HG02852 (cell line): ENCODE measurements around the gene ATP5PD.
"Not testable (repeated sequence)": the region's sequence is repeated elsewhere in the genome, so short reads cannot be mapped to it uniquely, and the experiment has no call there.

Experiments used
- ATAC-seq: cut with Tn5 transposase; IDR thresholded peaks from one replicate; pipeline ENCODE4 v1.9.1; 2021; ENCODE audit warnings: mild to moderate bottlenecking, moderate library complexity; ENCODE audit not compliant: unreplicated experiment

ATP5PD gene

DNA sequence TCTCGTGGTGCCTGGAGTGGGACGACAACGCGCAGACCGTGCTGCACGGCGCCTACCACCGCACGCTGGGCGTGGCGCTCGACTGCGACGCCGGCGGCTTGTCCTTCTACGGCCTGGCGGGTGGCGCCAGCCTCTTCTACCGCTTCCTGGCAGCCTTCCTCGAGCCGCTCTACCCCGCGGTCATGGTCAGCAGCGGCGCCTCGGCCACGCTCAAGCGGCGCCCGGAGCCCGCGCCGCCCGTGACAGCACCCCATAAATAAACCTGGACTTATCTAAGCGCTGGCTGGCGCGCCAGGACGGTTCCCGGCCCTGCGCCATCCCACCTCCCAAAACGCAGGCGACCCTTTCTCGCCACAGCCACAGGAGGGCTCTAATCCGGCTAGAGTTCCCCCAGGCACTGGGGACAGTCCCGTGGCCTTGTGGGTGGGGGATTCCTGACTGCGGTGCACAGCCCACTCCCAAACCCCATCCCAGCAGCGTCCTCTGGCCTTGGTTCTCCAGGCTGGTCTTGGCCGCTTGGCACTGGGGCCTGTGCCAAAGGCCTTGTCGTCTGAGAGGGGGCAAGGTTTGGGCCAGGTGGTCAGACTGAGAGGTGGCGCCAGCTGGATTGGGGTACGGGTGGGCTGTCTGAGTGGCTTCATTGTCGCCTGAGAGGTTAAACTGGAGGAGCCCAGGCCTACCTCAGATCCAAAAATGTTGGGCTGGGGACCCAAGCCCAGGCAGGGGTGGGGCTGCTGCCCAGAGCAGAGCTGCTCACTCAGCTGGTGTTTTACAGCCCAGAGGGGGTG, 30.9 kb upstream of the ATP5PD start:
- ATAC-seq = no peak

GRCh38 chr17:75077072-75077495, 30.3 kb upstream of the ATP5PD start:
- no peak for ATAC-seq

GRCh38 chr17:75075597-75076336, 29.0 kb upstream of the ATP5PD start:
- no peak for ATAC-seq

DNA sequence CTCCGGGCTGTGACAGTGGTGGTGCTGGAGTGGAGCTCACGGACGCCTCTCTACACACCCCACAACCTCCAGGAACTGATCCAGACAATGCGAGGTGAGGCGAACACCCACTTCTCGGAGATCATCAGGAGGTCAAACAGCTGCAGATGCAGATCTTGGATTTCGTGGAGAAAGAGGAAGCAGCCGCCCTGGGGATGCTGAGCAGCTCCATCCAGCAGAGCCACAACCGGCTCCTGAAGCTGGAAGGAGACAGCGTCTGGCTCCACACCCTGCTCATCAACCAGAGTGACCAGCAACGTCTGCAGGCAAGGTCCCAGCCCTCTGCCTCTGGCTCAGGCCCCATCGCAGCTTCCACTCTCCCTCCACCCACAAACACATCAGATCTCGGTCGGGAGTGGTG, 27.8 kb upstream of the ATP5PD start:
- ATAC-seq = no peak

DNA sequence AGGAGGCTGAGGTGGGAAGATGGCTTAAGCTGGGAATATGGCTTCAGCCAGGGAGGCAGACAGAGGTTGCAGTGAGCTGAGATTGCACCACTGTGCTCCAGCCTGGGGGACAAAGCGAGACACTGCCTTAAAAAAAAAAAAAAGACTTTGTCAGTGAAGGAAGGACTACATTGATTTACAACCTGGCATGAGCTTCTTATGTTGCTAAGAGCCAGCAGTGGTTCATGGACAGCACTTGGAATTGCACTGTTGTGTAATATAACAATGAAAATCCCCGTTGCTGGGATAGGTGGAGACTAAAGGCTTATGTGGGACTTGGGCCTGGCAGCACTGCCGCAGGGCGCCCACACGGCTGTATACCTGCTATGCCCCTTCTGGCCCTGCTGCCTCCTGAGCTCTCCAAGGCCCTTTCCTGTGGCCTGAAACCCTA, 26.9 kb upstream of the ATP5PD start:
- no peak for ATAC-seq

DNA sequence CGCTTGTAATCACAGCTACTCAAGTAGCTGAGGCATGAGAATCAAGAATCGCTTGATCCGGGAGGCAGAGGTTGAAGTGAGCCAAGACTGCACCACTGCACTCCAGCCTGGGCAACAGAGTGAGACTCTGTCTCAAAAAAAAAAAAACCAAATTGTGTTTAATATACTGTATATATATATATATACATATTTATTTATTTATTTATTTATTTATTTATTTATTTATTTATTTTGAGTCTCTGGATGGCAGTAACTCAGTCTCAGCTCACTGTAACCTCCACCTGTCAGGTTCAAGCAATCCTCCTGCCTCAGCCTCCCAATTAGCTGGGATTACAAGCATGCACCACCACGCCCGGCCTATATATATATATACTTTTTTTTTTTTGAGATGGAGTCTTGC, 26.1 kb upstream of the ATP5PD start:
- ATAC-seq = not testable (repeated sequence)

- ATAC-seq = not testable (repeated sequence)
Measured at GRCh38 chr17:75071478-75072271, 24.9 kb upstream of the ATP5PD start.

- no peak for ATAC-seq
Measured at GRCh38 chr17:75069783-75070182, 23.0 kb upstream of the ATP5PD start.

GRCh38 chr17:75068750-75069149, 22.0 kb upstream of the ATP5PD start:
- ATAC-seq = no peak

- no peak for ATAC-seq
Measured at GRCh38 chr17:75067856-75068255, 21.1 kb upstream of the ATP5PD start.

DNA sequence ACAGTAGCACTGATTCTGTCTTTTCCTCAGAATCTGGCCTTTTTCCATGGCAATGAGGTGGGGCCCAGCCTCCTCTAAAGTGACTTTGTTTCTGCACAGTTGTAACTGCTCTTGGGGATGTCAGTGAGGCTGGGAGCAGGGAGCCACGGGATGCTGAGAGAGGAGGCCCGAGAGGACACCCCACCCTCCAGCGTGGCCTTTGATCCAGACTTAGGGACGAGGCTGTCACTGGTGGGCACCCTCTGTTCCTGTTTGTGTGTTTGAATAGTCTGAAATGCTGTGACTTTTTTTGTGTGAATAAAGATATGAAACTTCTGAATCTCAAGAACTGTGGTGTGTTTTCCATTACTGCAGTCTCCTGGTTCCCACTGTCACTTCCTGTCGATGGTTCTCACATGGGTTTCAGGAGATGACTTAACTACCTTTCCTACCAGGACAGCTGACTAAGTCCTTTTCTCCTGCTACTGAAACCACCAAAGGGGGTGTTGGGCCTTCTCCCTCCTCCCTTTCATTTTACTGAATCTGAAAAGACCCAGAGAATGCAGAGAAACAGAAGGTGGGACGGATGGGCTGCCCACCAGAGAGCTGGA, 18.9 kb upstream of the ATP5PD start:
- ATAC-seq = no peak

DNA sequence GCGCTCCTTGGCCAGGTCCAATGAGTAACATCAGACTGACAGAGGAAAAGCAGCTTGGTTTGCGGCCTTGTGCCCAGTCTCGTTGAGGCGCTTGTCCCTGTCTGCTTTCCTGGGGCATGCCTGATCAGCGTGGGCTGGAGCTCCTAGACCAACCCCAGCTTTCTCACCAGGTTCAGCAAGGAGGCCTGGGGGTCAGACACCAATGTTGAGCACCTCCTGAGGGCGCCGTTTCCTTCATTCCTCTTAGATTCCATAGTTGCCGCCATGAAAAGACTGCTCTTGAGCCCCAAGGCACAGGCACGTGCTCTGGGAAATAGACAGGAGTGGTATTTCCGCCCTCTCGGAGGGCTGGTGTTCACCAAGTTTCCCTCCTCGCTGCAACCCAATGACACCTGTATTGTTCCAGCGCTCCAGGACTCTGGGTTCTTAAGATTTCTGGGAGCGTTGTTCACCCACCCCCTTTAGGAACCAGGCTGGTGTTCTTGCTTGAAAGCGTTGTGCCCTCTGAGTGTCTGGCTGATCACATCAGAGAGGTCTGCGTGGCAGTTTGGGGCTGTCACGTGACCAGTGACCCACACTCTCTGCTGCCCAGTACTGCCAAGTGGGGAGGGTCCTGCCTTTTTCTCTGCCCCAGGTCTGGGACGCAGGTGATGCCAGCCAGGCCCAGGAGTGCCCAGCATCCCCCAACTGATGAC, 18.2 kb upstream of the ATP5PD start:
- ATAC-seq = no peak

DNA sequence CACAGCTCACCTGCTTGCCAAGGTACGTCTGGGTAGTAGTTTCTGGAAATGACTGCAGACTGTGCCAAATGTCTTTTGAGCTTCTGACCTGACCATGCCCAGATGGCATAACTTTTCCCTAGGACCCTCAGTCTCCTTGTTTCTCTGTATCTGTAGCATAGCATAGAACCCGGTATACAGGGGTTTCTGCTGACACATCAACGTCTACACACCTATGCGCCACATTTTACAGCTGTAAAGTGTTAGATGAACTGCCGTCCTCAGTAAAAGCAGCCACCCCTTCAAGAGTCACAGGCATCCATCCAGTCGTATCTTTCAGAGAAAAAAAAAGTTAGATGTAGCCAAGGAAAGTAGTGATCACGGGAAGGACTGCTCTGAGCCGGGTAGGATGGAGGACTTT, 17.7 kb upstream of the ATP5PD start:
- no peak for ATAC-seq

DNA sequence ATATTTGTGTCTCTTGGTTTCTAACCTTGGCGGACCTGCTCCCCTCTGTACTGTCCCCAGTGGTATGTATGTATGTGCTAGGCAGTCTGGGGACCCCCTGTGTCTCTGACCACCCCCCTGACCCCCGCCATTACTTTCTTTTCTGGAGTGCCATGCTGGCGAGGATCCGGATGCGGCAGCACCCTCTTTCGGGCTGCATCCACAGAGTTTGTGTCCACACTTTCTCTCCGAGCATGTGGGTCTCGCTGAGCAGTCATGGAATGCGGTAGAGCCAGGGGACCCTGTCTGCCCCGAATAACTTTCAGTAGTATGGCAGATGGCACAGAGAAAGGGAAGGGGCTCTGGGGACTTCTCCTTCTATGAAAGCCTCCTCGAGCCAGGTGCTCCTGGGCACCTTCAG, 17.3 kb upstream of the ATP5PD start:
- ATAC-seq = no peak

- ATAC-seq = no peak
Measured at GRCh38 chr17:75063626-75064025, 16.9 kb upstream of the ATP5PD start.

DNA sequence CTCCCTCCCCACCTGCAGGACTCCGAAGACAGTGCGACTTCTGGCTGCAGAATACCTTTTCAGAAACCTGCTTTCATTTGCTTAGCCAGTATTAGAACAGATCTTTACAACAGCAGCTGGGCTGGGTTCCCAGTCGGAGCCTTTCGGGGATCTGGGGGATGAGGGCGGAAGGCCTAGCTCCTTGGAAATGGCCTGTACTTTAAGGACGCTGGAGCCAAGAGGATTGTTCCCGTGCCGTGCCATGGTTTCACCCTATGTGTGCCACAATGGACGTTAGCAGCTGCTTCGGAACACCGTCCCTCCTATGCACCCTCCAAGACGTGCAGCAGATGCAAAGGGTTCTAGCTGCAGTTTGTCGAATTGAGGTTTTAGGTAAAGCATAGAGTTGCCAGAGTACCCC, 16.4 kb upstream of the ATP5PD start:
- no peak for ATAC-seq

- no peak for ATAC-seq
Measured at GRCh38 chr17:75061618-75062017, 14.8 kb upstream of the ATP5PD start.

DNA sequence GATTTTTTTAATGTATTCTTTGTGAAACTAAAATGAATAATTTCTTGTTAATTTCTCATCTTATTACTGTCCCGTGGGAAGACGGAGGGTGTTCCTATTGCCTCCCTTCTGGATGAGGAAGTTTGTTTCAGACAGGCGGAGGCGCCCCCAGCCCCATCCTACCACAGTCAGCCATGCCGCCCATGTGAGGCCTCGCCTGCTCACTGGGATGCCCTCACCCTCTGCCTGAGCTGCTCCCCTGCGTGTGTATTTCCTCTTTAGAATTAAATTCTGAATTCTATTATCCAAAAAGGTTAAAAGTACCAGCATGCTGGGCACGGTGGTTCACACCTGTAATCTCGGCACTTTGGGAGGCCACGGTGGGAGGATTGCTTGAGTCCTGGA, 14.3 kb upstream of the ATP5PD start:
- ATAC-seq = no peak

DNA sequence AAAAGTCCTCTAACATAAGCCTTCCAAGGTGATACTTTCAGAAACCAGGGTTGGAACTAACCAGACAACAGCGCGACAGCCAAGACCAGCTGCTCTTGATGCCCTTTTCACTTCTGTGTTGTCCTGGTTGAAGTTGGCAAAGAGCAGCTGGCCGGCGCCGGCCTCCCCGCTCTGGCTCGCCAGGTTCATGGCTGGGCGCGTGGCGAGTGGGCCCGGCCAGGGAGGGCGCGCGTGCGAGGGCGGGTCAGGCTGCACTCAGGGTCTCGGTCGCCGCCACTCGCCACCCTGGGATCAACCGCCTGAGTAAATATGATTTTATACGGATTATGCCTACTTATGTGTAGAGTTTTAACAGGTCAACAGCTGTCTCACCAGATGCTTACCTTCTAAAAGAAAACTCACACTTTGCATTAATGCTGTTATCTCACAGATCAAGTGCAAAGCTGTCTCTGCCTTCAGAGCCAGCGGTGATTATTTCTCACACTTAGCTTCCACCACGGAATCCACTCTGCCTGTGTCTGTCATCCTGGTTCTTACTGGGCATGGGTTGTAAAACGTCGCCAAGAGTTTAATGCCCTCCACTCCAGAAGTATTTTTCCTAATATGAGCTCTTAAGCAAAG, 13.8 kb upstream of the ATP5PD start:
- no peak for ATAC-seq
